Measurements from ENCODE around the gene SLC8A3.

Gene SLC8A3

GRCh38 chr14:70177081-70177800 is 11.5 kb downstream of the SLC8A3 start:
- DNase-seq (ENCODE audit: low read depth): no peak

DNA sequence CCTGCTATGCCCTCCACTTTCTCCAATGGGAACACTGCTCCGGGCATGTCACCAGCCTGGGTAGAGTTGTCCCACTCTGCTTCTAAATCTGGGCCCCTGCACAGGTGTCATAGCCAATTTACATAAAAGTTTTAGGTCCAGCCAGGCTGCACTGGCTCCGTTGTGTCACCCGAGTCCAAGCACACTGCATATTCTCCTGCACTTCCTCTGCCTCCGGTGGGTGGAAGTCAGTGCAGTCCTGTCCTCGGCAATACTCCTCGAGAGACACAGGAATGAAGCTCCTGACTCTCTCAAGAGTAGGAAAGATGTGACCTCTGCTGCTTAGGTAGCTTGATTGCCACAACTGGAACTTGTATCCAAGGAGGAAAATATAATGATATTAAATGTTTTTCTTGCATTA is 15.2 kb downstream of the SLC8A3 start:
- DNase-seq (ENCODE audit: low read depth): no peak

- DNase-seq (ENCODE audit: low read depth): no peak
Observed at GRCh38 chr14:70171726-70172125, 17.0 kb downstream of the SLC8A3 start.

GRCh38 chr14:70170976-70171375 is 17.8 kb downstream of the SLC8A3 start:
- DNase-seq (ENCODE audit: low read depth): no peak

- no peak for DNase-seq (ENCODE audit: low read depth)
Observed at GRCh38 chr14:70168406-70168805, 20.3 kb downstream of the SLC8A3 start.

DNA sequence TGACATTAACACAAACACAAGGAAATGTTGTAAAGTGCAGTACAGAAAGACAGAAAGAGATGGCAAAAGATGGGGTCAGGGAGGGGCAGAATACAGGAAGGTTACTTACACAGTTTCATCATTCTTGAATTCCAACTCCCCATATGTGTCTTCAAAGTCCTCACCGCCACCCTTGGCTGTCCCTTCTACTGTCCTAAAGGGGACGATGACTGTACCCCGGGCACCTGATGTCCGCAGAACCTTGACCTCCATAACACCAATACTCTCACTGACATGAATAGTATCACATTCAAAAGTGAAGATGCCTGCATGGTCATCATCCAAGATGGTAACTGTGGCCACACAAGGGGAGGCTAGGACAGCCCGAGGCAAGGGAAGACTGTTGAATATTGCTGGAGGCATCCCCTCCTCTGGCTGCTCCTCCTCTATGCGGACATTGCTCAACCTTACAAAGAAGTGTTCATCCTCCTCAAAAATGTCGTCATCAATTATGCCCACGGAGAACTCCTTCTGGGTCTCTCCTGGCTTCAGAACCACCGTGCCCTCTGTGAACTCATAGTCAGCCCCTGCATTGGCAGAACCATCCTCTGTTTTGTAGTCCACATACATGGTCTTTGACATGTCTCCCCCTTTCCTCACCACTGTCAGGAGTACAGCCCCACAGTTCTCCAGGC is 22.1 kb downstream of the SLC8A3 start:
- DNase-seq (ENCODE audit: low read depth): no peak

GRCh38 chr14:70162358-70162757 is 26.4 kb downstream of the SLC8A3 start:
- DNase-seq (ENCODE audit: low read depth): no peak

- no peak for DNase-seq (ENCODE audit: low read depth)
Observed at GRCh38 chr14:70156592-70156991, 32.2 kb downstream of the SLC8A3 start.

GRCh38 chr14:70152704-70153103 is 36.0 kb downstream of the SLC8A3 start:
- no peak for DNase-seq (ENCODE audit: low read depth)

- DNase-seq (ENCODE audit: low read depth): no peak
Observed at GRCh38 chr14:70152081-70152480, 36.7 kb downstream of the SLC8A3 start.

DNA sequence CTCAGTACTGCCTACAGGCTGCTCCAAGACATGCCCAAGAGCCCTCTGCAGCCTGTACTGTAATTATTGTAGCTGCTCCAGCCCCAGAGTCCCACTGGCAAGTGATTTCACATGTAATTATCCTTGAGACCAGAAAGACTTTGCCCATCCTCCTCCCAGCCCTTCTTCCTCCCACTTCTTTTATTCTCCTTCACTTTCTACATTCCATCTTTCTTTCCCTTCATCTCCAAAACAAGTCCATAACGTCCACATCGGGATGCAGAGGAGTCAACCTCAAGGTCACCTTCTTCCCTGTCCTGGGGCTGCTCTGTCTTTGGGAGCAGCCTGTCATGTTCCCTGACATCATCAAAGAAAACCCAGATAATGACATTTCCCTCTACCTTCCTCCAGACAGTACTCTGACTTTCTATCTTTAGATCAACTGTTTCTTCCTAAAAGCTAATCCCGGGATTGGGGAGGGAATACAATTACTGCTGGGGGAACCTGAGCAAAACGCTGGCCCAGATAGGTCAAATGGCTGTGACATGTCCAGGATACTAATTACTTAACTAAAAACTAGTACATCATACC is 39.1 kb downstream of the SLC8A3 start:
- no peak for DNase-seq (ENCODE audit: low read depth)

- DNase-seq (ENCODE audit: low read depth): no peak
Observed at GRCh38 chr14:70148911-70149595, 39.7 kb downstream of the SLC8A3 start.

- no peak for DNase-seq (ENCODE audit: low read depth)
Observed at GRCh38 chr14:70148351-70148750, 40.4 kb downstream of the SLC8A3 start.

GRCh38 chr14:70144046-70144445 is 44.7 kb downstream of the SLC8A3 start:
- no peak for DNase-seq (ENCODE audit: low read depth)

- no peak for DNase-seq (ENCODE audit: low read depth)
Observed at GRCh38 chr14:70143306-70143705, 45.4 kb downstream of the SLC8A3 start.

- DNase-seq (ENCODE audit: low read depth): no peak
Observed at GRCh38 chr14:70140614-70141013, 48.1 kb downstream of the SLC8A3 start.

- DNase-seq (ENCODE audit: low read depth): no peak
Observed at GRCh38 chr14:70139384-70139783, 49.4 kb downstream of the SLC8A3 start.

DNA sequence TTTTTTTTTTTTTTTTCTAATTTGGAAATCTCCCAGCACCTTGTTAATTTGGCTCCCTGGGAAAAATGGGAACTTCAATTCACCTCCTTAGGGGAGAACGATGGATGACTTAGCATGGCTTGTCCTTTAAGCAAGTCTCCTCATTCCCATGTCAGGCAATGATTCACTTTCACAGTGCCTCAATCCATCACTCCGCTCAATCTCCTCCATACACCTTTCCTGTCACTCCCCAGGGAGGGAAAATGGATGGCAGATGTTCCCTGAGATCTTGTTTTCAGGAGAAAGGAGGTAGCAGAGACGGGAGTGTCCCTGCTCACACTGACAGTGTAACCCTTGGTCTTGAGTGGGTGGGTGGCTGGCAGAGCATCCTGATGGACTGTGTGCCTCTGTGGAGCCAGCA is 51.0 kb downstream of the SLC8A3 start:
- DNase-seq (ENCODE audit: low read depth): no peak

DNA sequence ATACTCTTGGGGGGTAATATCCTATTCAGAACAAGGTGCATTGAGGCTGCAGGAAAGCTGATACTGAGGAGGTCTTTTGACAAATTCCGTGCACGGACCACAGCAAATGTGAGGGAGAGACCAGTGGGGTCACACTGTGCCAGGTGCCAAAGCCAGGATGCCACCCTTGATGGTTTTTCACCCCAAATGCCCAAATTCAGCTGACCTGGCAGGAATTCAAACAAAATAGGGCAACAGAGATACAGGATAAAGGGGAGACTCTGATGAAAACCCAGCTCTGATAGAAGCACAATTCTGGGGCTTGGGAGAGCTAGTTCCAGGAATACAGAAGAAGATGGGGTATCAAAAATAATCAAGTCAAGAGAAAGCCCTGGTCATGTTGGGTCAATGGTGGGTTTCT is 55.3 kb downstream of the SLC8A3 start:
- no peak for DNase-seq (ENCODE audit: low read depth)

DNA sequence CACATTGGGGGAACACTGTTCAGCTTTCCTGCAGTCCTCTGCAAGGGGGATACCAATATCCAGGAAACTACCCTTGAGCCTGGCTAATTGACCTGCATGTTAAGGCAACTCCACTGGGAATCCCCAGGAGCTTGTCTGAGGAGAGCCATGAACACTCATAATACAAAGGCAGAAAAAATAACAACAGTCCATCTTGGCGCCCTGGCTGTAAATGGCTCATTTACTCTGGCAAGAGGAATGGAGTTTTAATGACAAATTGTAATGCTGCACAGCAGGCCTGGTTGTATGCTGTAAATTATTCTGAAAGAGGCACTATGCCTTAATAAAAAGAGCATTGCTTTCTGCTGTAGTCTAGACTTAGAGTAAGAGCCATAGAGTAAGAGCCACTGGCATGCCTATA is 58.3 kb downstream of the SLC8A3 start:
- DNase-seq (ENCODE audit: low read depth): no peak

DNA sequence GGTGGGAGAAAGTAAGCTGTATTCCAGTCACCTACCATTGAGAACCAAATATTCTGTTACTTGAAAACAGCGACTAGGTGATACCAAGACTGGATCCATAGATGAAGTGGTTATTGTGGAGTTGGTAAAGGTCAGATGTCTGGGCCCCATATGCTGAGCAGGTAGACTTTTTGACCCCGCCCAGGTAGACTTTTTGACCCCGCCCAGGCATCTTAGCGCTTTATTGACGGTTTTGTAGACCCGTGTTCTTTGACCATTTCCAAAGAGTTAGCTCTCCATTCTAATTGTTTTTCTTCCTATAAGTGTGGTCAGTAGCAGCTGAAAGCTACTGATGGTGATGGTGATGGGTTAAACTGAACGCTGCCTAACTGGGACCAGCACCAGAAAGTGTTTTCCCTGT is 61.6 kb downstream of the SLC8A3 start:
- no peak for DNase-seq (ENCODE audit: low read depth)

DNA sequence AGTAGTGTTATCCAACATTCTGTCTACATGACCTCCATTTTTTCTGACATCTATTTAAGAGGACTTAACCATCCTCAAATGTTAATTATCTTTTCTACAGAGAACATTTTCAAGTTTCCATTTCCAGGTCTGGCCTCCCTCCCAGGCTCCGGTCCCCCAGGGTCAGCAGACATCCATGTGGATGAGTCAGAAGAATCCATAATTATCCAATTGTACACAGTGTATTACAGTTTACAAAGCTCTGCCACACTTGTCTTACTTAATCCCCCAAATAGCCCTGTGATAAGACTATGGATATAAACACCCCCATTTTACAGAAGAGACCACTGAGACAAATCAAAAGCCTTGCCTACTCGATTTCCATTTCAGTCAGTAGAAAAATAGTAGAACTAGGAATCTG is 65.0 kb downstream of the SLC8A3 start:
- no peak for DNase-seq (ENCODE audit: low read depth)

DNA sequence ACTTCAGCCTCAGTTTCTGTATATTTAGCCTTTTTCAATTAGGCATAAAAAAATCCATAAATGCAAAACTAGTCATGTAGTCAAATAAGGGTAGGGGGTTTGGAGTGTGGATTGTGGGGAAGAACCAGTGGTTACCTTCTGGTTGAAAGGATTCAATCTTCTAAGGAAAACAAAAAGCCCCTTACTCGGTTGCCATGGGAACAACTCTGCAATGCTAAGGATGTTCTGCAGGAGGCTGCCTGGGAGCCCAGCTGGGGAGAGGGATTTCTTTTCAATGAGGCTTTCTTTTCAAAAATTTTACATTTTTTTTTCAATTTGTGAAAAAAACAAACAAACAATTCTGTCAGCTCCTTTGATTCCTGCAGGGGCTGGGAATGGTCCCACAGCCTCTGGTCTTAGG is 67.2 kb downstream of the SLC8A3 start:
- DNase-seq (ENCODE audit: low read depth): no peak
